H1 (cell line): ENCODE measurements around the gene DRC1. TPM values are rescaled to one million over a fixed set of nuclear protein-coding genes. Genes with fewer than 3 reads are reported as not detected.

Experiments used
- CTCF ChIA-PET: fragments of 300-600 bp; sonication (Branson Sonifier 250); formaldehyde crosslinking; loops from one replicate; lab custom pipeline; 2021; ENCODE audit not compliant: partially characterized antibody; lab: Charles Lee
- POLR2A ChIA-PET: fragments of 300-600 bp; sonication (Branson Sonifier 250); formaldehyde crosslinking; loops from one replicate; lab custom pipeline; 2021; ENCODE audit warnings: inconsistent platforms; ENCODE audit not compliant: partially characterized antibody; lab: Charles Lee
- DNase-seq, 2 experiments: peaks; one replicate each; pipeline versions ENCODE4 v3.0.0 to v3.0.0-alpha.2; 2010 to 2022; ENCODE audit warnings: low spot score in 2 of 2, low read depth in 1 of 2, mixed read lengths in 1 of 2
- FAIRE-seq: peaks from 2 replicates; lab custom pipeline; 2011; peaks lifted over from hg19 to GRCh38; lab: Jason Lieb, UNC
- H2AFZ ChIP-seq: 2 replicates; pipeline ENCODE4 v1.8.1; 2012; ENCODE audit warnings: low read length, inconsistent platforms
- H2AK5ac ChIP-seq: 2 replicates; pipeline ENCODE4 v1.6.1; 2013; ENCODE audit warnings: low read depth, low read length
- H2BK120ac ChIP-seq: replicated peaks from 2 replicates; pipeline ENCODE3; 2013; ENCODE audit warnings: low read depth, low read length, inconsistent platforms
- H2BK12ac ChIP-seq: 2 replicates; pipeline ENCODE4 v1.6.1; 2013; ENCODE audit warnings: low read depth, low read length
- H2BK15ac ChIP-seq: 2 replicates; pipeline ENCODE4 v1.6.1; 2013; ENCODE audit warnings: low read length
- H2BK20ac ChIP-seq: 2 replicates; pipeline ENCODE4 v1.6.1; 2013; ENCODE audit warnings: low read length
- H2BK5ac ChIP-seq: 2 replicates; pipeline ENCODE4 v1.6.1; 2013; ENCODE audit warnings: low read depth, low read length
- H3K14ac ChIP-seq: 2 replicates; pipeline ENCODE4 v1.6.1; 2013; ENCODE audit warnings: inconsistent platforms; ENCODE audit not compliant: insufficient read length
- H3K18ac ChIP-seq: 2 replicates; pipeline ENCODE4 v1.6.1; 2013; ENCODE audit warnings: low read length; ENCODE audit errors: extremely low read depth
- H3K23ac ChIP-seq: 2 replicates; pipeline ENCODE4 v1.6.1; 2013; ENCODE audit warnings: inconsistent platforms; ENCODE audit not compliant: insufficient read length
- H3K23me2 ChIP-seq: 2 replicates; pipeline ENCODE4 v1.6.1; 2013; ENCODE audit warnings: low read depth, low read length
- H3K27ac ChIP-seq: 2 replicates; pipeline ENCODE4 v1.6.1; 2011; ENCODE audit warnings: low read depth, low read length, inconsistent platforms
- H3K27me3 ChIP-seq, 4 experiments: replicated peaks in 1 of 4; 1 replicate in 1 of 4; 2 replicates in 3 of 4; pipeline versions ENCODE4 v1.6.1 to v1.8.1; 2011 to 2013; ENCODE audit warnings: low read length in 3 of 4, mild to moderate bottlenecking in 3 of 4, inconsistent platforms in 2 of 4, mixed read lengths in 2 of 4, moderate library complexity in 1 of 4; ENCODE audit not compliant: control insufficient read depth in 3 of 4, insufficient read depth in 3 of 4; ENCODE audit errors: extremely low read depth in 1 of 4
- H3K36me3 ChIP-seq, 4 experiments: 2 replicates each; pipeline versions ENCODE4 v1.6.1 to v1.8.1; 2011 to 2013; ENCODE audit warnings: mild to moderate bottlenecking in 4 of 4, low read length in 3 of 4, moderate library complexity in 2 of 4, control low read depth in 1 of 4, inconsistent platforms in 1 of 4; ENCODE audit not compliant: insufficient read depth in 4 of 4, control insufficient read depth in 2 of 4
- H3K4ac ChIP-seq: replicated peaks from 2 replicates; pipeline ENCODE3; 2013; ENCODE audit warnings: low read length, low read depth, mixed read lengths, inconsistent platforms; ENCODE audit not compliant: insufficient read length
- H3K4me1 ChIP-seq, 4 experiments: replicated peaks in 1 of 4; 1 replicate in 1 of 4; 2 replicates in 3 of 4; pipeline versions ENCODE4 v1.6.1 to v1.8.1; 2011 to 2013; ENCODE audit warnings: low read length in 3 of 4, inconsistent platforms in 2 of 4, mixed read lengths in 1 of 4; ENCODE audit not compliant: insufficient read depth in 4 of 4, control insufficient read depth in 3 of 4
- H3K4me2 ChIP-seq, 2 experiments: 2 replicates each; pipeline versions ENCODE4 v1.6.1 to v1.8.1; 2011 to 2013; ENCODE audit warnings: low read depth in 2 of 2, low read length in 2 of 2, control low read depth in 1 of 2, inconsistent platforms in 1 of 2, mild to moderate bottlenecking in 1 of 2; ENCODE audit not compliant: insufficient read depth in 1 of 2
- H3K4me3 ChIP-seq, 4 experiments: fragments of 200-600, 300-600 bp in 1 of 4; sonication (generic), shearing (Covaris generic), sonication (Bioruptor Twin) in 1 of 4; 2 replicates each; pipeline versions ENCODE4 v1.5.1 to v1.8.1; 2011 to 2016; ENCODE audit warnings: low read length in 4 of 4, low read depth in 3 of 4, control low read depth in 2 of 4, inconsistent platforms in 2 of 4, mild to moderate bottlenecking in 2 of 4, mixed read lengths in 1 of 4, moderate library complexity in 1 of 4; ENCODE audit not compliant: insufficient read depth in 2 of 4; ENCODE audit errors: extremely low read depth in 1 of 4
- H3K56ac ChIP-seq: replicated peaks from 2 replicates; pipeline ENCODE3; 2013; ENCODE audit warnings: low read depth, mild to moderate bottlenecking, mixed read lengths, low read length, inconsistent platforms; ENCODE audit not compliant: insufficient read length
- H3K79me1 ChIP-seq: 2 replicates; pipeline ENCODE4 v1.6.1; 2013; ENCODE audit warnings: low read depth, low read length, control low read depth
- H3K79me2 ChIP-seq, 2 experiments: 2 replicates each; pipeline versions ENCODE4 v1.6.1 to v1.8.1; 2012 to 2013; ENCODE audit warnings: low read length in 2 of 2, mild to moderate bottlenecking in 2 of 2, inconsistent platforms in 1 of 2; ENCODE audit not compliant: insufficient read depth in 2 of 2, control insufficient read depth in 1 of 2
- H3K9ac ChIP-seq, 4 experiments: replicated peaks in 1 of 4; 1 replicate in 1 of 4; 2 replicates in 3 of 4; pipeline versions ENCODE4 v1.6.1 to v1.8.1; 2011 to 2013; ENCODE audit warnings: low read depth in 3 of 4, low read length in 3 of 4, control low read depth in 2 of 4, mild to moderate bottlenecking in 2 of 4, moderate library complexity in 2 of 4, inconsistent platforms in 1 of 4; ENCODE audit errors: extremely low read depth in 1 of 4
- H3K9me3 ChIP-seq, 2 experiments: 2 replicates each; pipeline versions ENCODE4 v1.6.1 to v1.8.1; 2012 to 2013; ENCODE audit warnings: mild to moderate bottlenecking in 2 of 2, moderate library complexity in 2 of 2, control low read depth in 1 of 2, inconsistent platforms in 1 of 2, low read depth in 1 of 2, low read length in 1 of 2, mixed read lengths in 1 of 2; ENCODE audit not compliant: insufficient read depth in 2 of 2
- H4K20me1 ChIP-seq, 2 experiments: replicated peaks in 1 of 2; 2 replicates each; pipeline versions ENCODE3 to v1.8.1; 2011 to 2013; ENCODE audit warnings: inconsistent platforms in 2 of 2, low read length in 2 of 2, mild to moderate bottlenecking in 1 of 2; ENCODE audit not compliant: insufficient read depth in 2 of 2, control insufficient read depth in 1 of 2
- H4K5ac ChIP-seq: 2 replicates; pipeline ENCODE4 v1.6.1; 2013; ENCODE audit warnings: low read length, low read depth, mixed read lengths, inconsistent platforms; ENCODE audit not compliant: insufficient read length
- H4K8ac ChIP-seq: 2 replicates; pipeline ENCODE4 v1.8.0; 2013; ENCODE audit warnings: mild to moderate bottlenecking, moderate library complexity, low read length, inconsistent platforms; ENCODE audit not compliant: insufficient read depth; ENCODE audit errors: extremely low read depth
- H4K91ac ChIP-seq: replicated peaks from 2 replicates; pipeline ENCODE3; 2013; ENCODE audit warnings: low read length, mixed read lengths, inconsistent platforms; ENCODE audit not compliant: insufficient read length
- CBX5 ChIP-seq: fragments of 300-800, 300-1000 bp; sonication (generic); IDR thresholded peaks from 2 replicates; pipeline ENCODE4 v1.7.1; 2016; ENCODE audit warnings: antibody characterized with exemption, low read length, low read depth
- EZH2 ChIP-seq: fragments of 200-600 bp; sonication (generic); IDR thresholded peaks from 2 replicates; pipeline ENCODE4 v1.7.1; 2012; ENCODE audit warnings: low read depth, mild to moderate bottlenecking, moderate library complexity, low read length, inconsistent platforms; ENCODE audit not compliant: severe bottlenecking
- HDAC6 ChIP-seq: IDR thresholded peaks from one replicate; pipeline ENCODE4 v1.7.1; 2012; ENCODE audit warnings: low read depth, mild to moderate bottlenecking, inconsistent platforms, low read length, moderate library complexity
- NANOG ChIP-seq: IDR thresholded peaks from 2 replicates; pipeline ENCODE4 v1.6.1; 2011; ENCODE audit warnings: low read length, low read depth, mild to moderate bottlenecking, inconsistent platforms; ENCODE audit not compliant: insufficient read depth, poor library complexity, severe bottlenecking
- SIN3A ChIP-seq, 2 experiments: IDR thresholded peaks in 1 of 2; conservative IDR thresholded peaks in 1 of 2; 2 replicates each; pipeline ENCODE4 v1.6.1; 2011 to 2012; ENCODE audit warnings: low read length in 2 of 2, improper control_type of control experiment in 1 of 2, low read depth in 1 of 2, mild to moderate bottlenecking in 1 of 2
- SP2 ChIP-seq: IDR thresholded peaks from 2 replicates; pipeline ENCODE4 v1.6.1; 2012; ENCODE audit warnings: mild to moderate bottlenecking, low read length, inconsistent platforms
- TAF1 ChIP-seq: IDR thresholded peaks from 2 replicates; pipeline ENCODE4 v1.6.1; 2011; ENCODE audit warnings: mild to moderate bottlenecking, low read depth, low read length
- WGBS, 2 experiments: shearing (Covaris generic) in 1 of 2; methylation state at CpG; one replicate each; pipeline versions ENCODE4 v1.1.6 to v1.1.7; 2013 to 2015; ENCODE audit warnings: low lambda C conversion rate in 2 of 2, mixed read lengths in 2 of 2, inconsistent platforms in 1 of 2, low coverage in 1 of 2, missing lambda C conversion rate in 1 of 2; ENCODE audit not compliant: insufficient replicate concordance in 2 of 2, insufficient coverage in 1 of 2, insufficient read length in 1 of 2; ENCODE audit errors: extremely low coverage in 1 of 2, missing lambda C conversion rate in 1 of 2; 5-methylcytosine and 5-hydroxymethylcytosine counted together
- polyA plus RNA-seq, 7 experiments: library from polyadenylated mRNA; depleted of rRNA in 3 of 7; stranded (reverse) in 5 of 7; unstranded in 2 of 7; fragments of >200 nt in 5 of 7; fragments of 200-250 nt in 2 of 7; gene quantifications; 1 replicate in 5 of 7; 2 replicates in 1 of 7; 4 replicates in 1 of 7; pipeline versions ENCODE4 v1.2.1 to v1.2.3, GENCODE V29; 2011 to 2013; ENCODE audit warnings: missing spikeins in 2 of 7, mixed read lengths in 2 of 7
- total RNA-seq: library from RNA; stranded (reverse); fragmentation: NEBNext Ultra II Directional; extraction: Animal tissue kit (Norgen Biotek cat#: 25700); gene quantifications from 2 replicates; pipeline ENCODE4 v1.2.1, GENCODE V29; 2021
- TF ChIP-seq, protein P1 (sequence below): IDR thresholded peaks from 2 replicates; pipeline ENCODE4 v1.6.1; 2012; ENCODE audit warnings: low read length, inconsistent platforms

The DRC1 gene
- total and polyA plus RNA-seq, 2 of the 8 experiments (the other 6 are each of a cell fraction or from before 2014, with no cell fraction given) = 0.08 TPM; not detected in 1

DNA sequence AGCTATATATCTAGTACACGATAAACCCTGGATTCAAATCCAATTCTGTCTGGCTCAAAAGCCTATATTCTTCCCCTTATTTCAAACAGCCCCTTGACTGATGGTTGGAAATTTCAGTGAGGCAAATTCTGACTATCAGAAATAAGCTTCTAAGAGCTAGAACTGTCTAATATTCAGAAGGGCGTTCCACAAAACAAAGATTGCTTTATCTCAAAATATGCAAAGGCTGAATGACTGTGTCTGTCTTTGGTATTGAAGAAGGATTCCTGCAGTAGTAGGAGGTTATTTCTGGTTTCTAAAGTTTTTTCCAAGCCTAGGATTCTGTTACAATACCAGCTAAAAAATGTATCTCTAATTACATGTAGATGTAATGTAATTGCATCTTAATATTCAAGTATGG, 31.1 kb downstream of the DRC1 start:
- no peak overlapping the region for H2BK15ac ChIP-seq
- no peak overlapping the region for H3K56ac ChIP-seq
- no peak overlapping the region for H2BK20ac ChIP-seq
- FAIRE-seq (no peak), DNase-seq (no peak)
- H4K20me1 ChIP-seq = no peaks in the 10 kb centered on the region
- no peak overlapping the region for H2BK5ac ChIP-seq
- POLR2A ChIA-PET = interaction anchor here (1.5 to 1.6 kb wide), 2 partner anchors 16 to 18 kb away, joined by 3 read pairs; no protein-coding TSS in a partner anchor
- H3K36me3 ChIP-seq = no peaks in the 10 kb centered on the region
- no peak overlapping the region for H4K8ac ChIP-seq
- no peak overlapping the region for H3K14ac ChIP-seq
- no peak overlapping the region for H3K4me2 ChIP-seq
- no peaks in the 10 kb centered on the region for H3K23me2 ChIP-seq
- H3K4me3 ChIP-seq = no peak overlapping the region
- CTCF ChIA-PET = interaction anchor here (0.7 to 2.3 kb wide), 8 partner anchors 10 to 454 kb away, joined by 3 to 7 read pairs (median 4); no protein-coding TSS in a partner anchor
- no peak overlapping the region for H3K9ac ChIP-seq
- H3K9me3 ChIP-seq = no peaks in the 10 kb centered on the region
- no peaks in the 10 kb centered on the region for H3K4me1 ChIP-seq
- H3K27me3 ChIP-seq = no peaks in the 10 kb centered on the region; a peak in 1 of 7 replicates
- H4K5ac ChIP-seq = no peak overlapping the region
- no peak overlapping the region for H3K27ac ChIP-seq
- H2AFZ ChIP-seq = no peak overlapping the region
- no peak overlapping the region for H3K4ac ChIP-seq
- H2BK12ac ChIP-seq = no peak overlapping the region
- no peak overlapping the region for H2BK120ac ChIP-seq
- H2AK5ac ChIP-seq = no peak overlapping the region
- H3K79me2 ChIP-seq = no peaks in the 10 kb centered on the region
- H3K23ac ChIP-seq = no peak overlapping the region
- H3K79me1 ChIP-seq = no peaks in the 10 kb centered on the region
- no peak overlapping the region for H3K18ac ChIP-seq
- WGBS, 2 experiments = 67% methylated on average over 2 of the region's 2 CpGs; no CpG with 5 or more reads in 1 of the 2 experiments
- H4K91ac ChIP-seq = no peak overlapping the region
- TF ChIP-seq SIN3A (conservative IDR thresholded peaks at IDR 0.05 in 1 of 2, IDR thresholded peaks at IDR 0.05 in 1 of 2; ENCODE audit: low read depth in 1 of 2, low read length in 2 of 2) (no peak), HDAC6 (no peak), NANOG (no peak), TAF1 (no peak), EZH2 (no peak), SP2 (no peak), CBX5 (no peak)
- TF ChIP-seq, protein P1, sequence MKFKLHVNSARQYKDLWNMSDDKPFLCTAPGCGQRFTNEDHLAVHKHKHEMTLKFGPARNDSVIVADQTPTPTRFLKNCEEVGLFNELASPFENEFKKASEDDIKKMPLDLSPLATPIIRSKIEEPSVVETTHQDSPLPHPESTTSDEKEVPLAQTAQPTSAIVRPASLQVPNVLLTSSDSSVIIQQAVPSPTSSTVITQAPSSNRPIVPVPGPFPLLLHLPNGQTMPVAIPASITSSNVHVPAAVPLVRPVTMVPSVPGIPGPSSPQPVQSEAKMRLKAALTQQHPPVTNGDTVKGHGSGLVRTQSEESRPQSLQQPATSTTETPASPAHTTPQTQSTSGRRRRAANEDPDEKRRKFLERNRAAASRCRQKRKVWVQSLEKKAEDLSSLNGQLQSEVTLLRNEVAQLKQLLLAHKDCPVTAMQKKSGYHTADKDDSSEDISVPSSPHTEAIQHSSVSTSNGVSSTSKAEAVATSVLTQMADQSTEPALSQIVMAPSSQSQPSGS = no peak
